CD4-positive, alpha-beta T cell (primary cell): Measurements from ENCODE around the gene TLE6. TPM values are rescaled to one million over a fixed set of nuclear protein-coding genes. Genes with fewer than 3 reads are reported as not detected.

ENCODE experiments used
- ATAC-seq: fragments of 200-7000 bp; cut with Tn5 transposase; one replicate; pipeline ENCODE4 v1.10.0; 2022; ENCODE audit warnings: mild to moderate bottlenecking; ENCODE audit not compliant: poor library complexity
- CTCF ChIA-PET: fragments of 350-600 bp; sonication (Branson Sonifier 250); formaldehyde crosslinking; loops from one replicate; lab custom pipeline; 2021; ENCODE audit warnings: antibody characterized with exemption, inconsistent platforms; lab: Charles Lee
- POLR2A ChIA-PET: fragments of 350-600 bp; sonication (Branson Sonifier 250); formaldehyde crosslinking; loops from one replicate; lab custom pipeline; 2021; ENCODE audit warnings: antibody characterized with exemption, inconsistent platforms; lab: Charles Lee
- DNase-seq, 14 experiments: peaks; one replicate each; pipeline ENCODE4 v3.0.0-alpha.2; 2013 to 2020; ENCODE audit warnings: mixed read lengths in 2 of 14
- H3K27ac ChIP-seq, 2 donors: one replicate each; pipeline versions ENCODE4 v1.5.1 to v1.7.0; 2013; ENCODE audit warnings: low read length in 2 of 2, low read depth in 1 of 2, mild to moderate bottlenecking in 1 of 2
- H3K27me3 ChIP-seq, 2 experiments: 1 replicate in 1 of 2; 2 replicates in 1 of 2; pipeline versions ENCODE4 v1.6.1 to v1.7.0; 2013; ENCODE audit warnings: low read length in 2 of 2, control low read depth in 1 of 2, mild to moderate bottlenecking in 1 of 2, moderate library complexity in 1 of 2; ENCODE audit not compliant: insufficient read depth in 2 of 2, control insufficient read depth in 1 of 2
- H3K36me3 ChIP-seq: one replicate; pipeline ENCODE4 v1.6.1; 2013; ENCODE audit warnings: low read length, control low read depth; ENCODE audit not compliant: insufficient read depth
- H3K4me1 ChIP-seq: one replicate; pipeline ENCODE4 v1.6.1; 2013; ENCODE audit warnings: low read length, control low read depth; ENCODE audit not compliant: insufficient read depth
- H3K4me3 ChIP-seq: one replicate; pipeline ENCODE4 v1.5.1; 2013; ENCODE audit warnings: mild to moderate bottlenecking, low read length, moderate library complexity
- H3K9me3 ChIP-seq, 2 experiments: 1 replicate in 1 of 2; 2 replicates in 1 of 2; pipeline versions ENCODE4 v1.6.1 to v1.7.0; 2013; ENCODE audit warnings: low read length in 2 of 2, mild to moderate bottlenecking in 2 of 2, control low read depth in 1 of 2, moderate library complexity in 1 of 2; ENCODE audit not compliant: control insufficient read depth in 1 of 2, insufficient read depth in 1 of 2
- H3K27ac Mint-ChIP-seq: one replicate; pipeline ENCODE4 v1.8.0; 2020; ENCODE audit warnings: mixed read lengths
- H3K27me3 Mint-ChIP-seq: one replicate; pipeline ENCODE4 v1.8.0; 2021; ENCODE audit warnings: mixed read lengths
- H3K36me3 Mint-ChIP-seq: one replicate; pipeline ENCODE4 v1.8.0; 2021; ENCODE audit warnings: low read depth, mixed read lengths
- H3K4me1 Mint-ChIP-seq: one replicate; pipeline ENCODE4 v1.8.0; 2021; ENCODE audit warnings: low read depth, mixed read lengths
- H3K4me3 Mint-ChIP-seq: one replicate; pipeline ENCODE4 v1.8.0; 2020; ENCODE audit warnings: mild to moderate bottlenecking, mixed read lengths
- H3K9me3 Mint-ChIP-seq: one replicate; pipeline ENCODE4 v1.8.0; 2020; ENCODE audit warnings: mixed read lengths
- CTCF ChIP-seq: fragments of 200-600 bp; IDR thresholded peaks from one replicate; pipeline ENCODE4 v1.8.0; 2022; ENCODE audit warnings: antibody characterized with exemption, mild to moderate bottlenecking
- intact Hi-C, 2 experiments: fragments of 100-400 bp; cut with DNase I in 1 of 2; cut with micrococcal nuclease in 1 of 2; formaldehyde crosslinking; loops; one replicate each; pipeline versions ENCODE4 v1.15.1 to v1.9.0; 2023 to 2025; cut with DNase I, micrococcal nuclease
- total RNA-seq, 174 experiments: library from RNA in 2 of 174; stranded (reverse) in 2 of 174; gene quantifications; one replicate each; pipeline ENCODE4 v1.2.3 and lab custom pipeline; 2021 to 2026

Gene TLE6
- total RNA-seq, 2 experiments from 2014 or later = not detected

- H3K9me3 ChIP-seq = peaks cover 0 to 5% of the 10 kb centered on the region in 2 experiments
- H3K27ac Mint-ChIP-seq = no peak overlapping the region
- peaks cover 3 to 13% of the 10 kb centered on the region in 2 experiments for H3K27me3 ChIP-seq
- CTCF ChIA-PET = no interaction called here
- no peak overlapping the region for H3K4me3 ChIP-seq
- no peak for TF ChIP-seq CTCF
- peaks cover 33% of the 10 kb centered on the region for H3K4me1 ChIP-seq
- no peak overlapping the region for H3K27ac ChIP-seq
- H3K9me3 Mint-ChIP-seq = no peaks in the 10 kb centered on the region
- peaks cover 17% of the 10 kb centered on the region for H3K4me1 Mint-ChIP-seq
- peaks cover 7% of the 10 kb centered on the region for H3K36me3 Mint-ChIP-seq
- peaks cover 20% of the 10 kb centered on the region for H3K27me3 Mint-ChIP-seq
- H3K4me3 Mint-ChIP-seq = no peak overlapping the region
- POLR2A ChIA-PET = interaction anchor here (1.2 kb wide), 1 partner anchor 57 kb away, joined by 3 read pairs; no protein-coding TSS in a partner anchor
- no peak for DNase-seq
- no peak for ATAC-seq
- no peaks in the 10 kb centered on the region for H3K36me3 ChIP-seq
- intact Hi-C loops = loop anchor here in 1 of 2 experiments (10.0 kb wide), 1 partner anchor 56 kb away; no protein-coding TSS in a partner anchor
Measured at GRCh38 chr19:2978772-2979171, 1.4 kb downstream of the TLE6 start.

DNA sequence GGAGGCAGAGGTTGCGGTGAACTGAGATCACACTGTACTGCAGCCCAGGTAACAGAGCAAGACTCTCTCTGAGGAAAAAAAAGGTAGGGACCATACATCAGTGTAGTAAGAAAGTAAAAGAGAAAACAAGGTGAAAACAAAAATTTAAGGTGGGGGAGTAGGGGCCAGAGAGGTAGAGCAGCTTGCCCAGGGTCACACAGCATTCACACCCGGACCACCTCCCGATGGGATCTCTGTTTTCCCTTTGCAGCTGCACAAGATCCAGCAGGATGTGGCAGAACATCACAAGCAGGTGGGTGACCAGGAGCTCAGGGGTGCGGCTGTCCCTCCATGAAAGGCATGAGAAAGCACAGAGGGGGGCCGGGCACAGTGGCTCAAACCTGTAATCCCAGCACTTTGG lies 4.5 kb downstream of the TLE6 start:
- Histone ChIP-seq H3K4me3 (no peak overlapping the region), H3K9me3 (peaks cover 0 to 5% of the 10 kb centered on the region in 2 experiments), H3K27ac (no peak overlapping the region), H3K4me1 (peaks cover 16% of the 10 kb centered on the region), H3K27me3 (peaks cover 0 to 11% of the 10 kb centered on the region in 2 experiments), H3K36me3 (no peaks in the 10 kb centered on the region)
- DNase-seq (no peak), ATAC-seq (no peak)
- Mint-ChIP-seq H3K27me3 (peaks cover 26% of the 10 kb centered on the region), H3K4me3 (no peak overlapping the region), H3K9me3 (no peaks in the 10 kb centered on the region), H3K36me3 (peaks cover 3% of the 10 kb centered on the region), H3K27ac (no peak overlapping the region), H3K4me1 (peaks cover 4% of the 10 kb centered on the region)
- intact Hi-C loops = no loop called here
- CTCF ChIA-PET = no interaction called here
- POLR2A ChIA-PET = no interaction called here
- no peak for TF ChIP-seq CTCF

DNA sequence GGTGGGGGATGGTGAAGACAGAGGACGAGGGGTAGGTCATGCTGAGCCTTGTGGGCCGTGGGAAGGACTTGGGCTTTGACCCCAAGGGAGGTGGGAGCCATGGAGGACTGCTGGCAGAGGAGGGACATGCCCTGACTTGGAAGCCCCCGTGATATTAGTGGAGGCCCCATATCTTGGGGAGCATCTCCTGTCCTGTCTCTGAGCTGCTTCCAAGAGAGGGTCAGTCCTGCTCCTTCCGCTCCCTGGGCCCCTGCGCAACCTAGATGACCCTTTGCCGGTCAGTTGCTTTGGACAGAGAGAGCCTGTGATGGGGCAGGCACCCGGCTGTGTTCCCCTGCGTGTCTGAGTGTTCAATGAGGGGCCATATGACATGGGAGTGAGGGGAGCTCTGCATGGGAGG lies 5.2 kb downstream of the TLE6 start:
- intact Hi-C loops = no loop called here
- peaks cover 28% of the 10 kb centered on the region for H3K27me3 Mint-ChIP-seq
- TF ChIP-seq CTCF = no peak
- no peak for DNase-seq
- Histone ChIP-seq H3K4me3 (no peak overlapping the region), H3K27ac (no peak overlapping the region), H3K4me1 (peaks cover 10% of the 10 kb centered on the region), H3K27me3 (peaks cover 0 to 11% of the 10 kb centered on the region in 2 experiments), H3K9me3 (peaks cover 0 to 3% of the 10 kb centered on the region in 2 experiments), H3K36me3 (no peaks in the 10 kb centered on the region)
- H3K27ac Mint-ChIP-seq = no peak overlapping the region
- no peaks in the 10 kb centered on the region for H3K36me3 Mint-ChIP-seq
- ChIA-PET CTCF (no interaction called here), POLR2A (no interaction called here)
- no peaks in the 10 kb centered on the region for H3K9me3 Mint-ChIP-seq
- H3K4me1 Mint-ChIP-seq = no peaks in the 10 kb centered on the region
- H3K4me3 Mint-ChIP-seq = no peak overlapping the region
- ATAC-seq = no peak
